Brain pericyte (primary cell): ENCODE data around the gene CEP128.

Experiments
- DNase-seq: peaks from one replicate; pipeline ENCODE4 v3.0.0-alpha.2; 2012; ENCODE audit warnings: low read depth, low spot score

CEP128 gene

DNA sequence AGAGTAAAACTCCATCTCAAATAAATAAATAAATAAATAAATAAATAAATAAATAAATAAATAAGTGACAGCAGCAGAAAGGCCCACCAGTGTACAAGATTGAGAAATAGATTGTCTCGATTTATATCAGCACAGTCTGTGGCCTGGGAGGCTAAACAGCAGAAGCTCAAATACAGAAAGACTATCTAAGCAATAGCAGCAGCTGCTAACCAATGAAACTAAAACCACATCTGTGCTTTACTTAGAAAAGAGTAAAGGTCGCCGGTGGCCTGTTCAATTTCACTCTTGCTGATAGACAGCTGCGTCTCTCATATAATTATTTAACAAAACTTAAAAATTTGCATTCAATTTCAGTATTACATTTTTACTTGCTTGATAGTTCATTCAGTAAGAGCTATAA lies 325.7 kb downstream of the CEP128 start:
- no peak for DNase-seq

DNA sequence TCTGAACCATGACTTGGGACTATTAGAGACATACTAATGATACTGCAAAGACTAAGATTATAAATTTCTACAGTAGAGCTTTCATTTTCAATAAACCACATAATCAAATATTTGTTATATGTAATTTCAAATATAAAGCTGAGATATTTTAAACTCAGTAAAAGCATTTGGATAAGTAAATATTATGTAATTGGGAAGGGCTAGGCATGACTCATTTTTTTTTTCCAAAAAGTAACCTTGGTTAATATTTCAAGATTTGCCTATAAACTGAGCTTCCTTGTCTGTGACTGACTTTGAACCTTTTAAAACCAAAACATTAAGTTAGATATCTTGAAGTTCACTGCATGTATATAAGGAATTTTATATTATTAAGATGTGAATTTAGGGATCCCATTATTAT lies 332.5 kb downstream of the CEP128 start:
- no peak for DNase-seq

DNA sequence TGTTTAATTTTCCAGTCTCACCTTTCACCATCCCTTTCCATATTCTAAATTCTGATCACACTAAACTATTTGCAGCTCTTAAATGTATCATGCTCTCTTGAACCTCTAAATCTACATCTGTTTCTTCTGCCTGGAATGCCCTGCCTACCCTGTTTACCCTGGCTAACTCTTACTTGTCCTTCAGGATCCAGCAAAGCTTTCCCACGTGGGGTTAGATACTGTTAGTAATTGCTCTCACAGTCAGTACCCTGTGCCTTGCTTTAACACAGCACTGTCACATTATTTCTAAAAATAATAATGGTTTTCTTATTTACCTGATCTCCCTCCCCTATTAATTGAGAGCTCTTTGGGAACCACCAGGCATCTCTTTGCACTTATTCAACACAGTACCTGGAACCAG lies 333.0 kb downstream of the CEP128 start:
- DNase-seq, result no peak

DNA sequence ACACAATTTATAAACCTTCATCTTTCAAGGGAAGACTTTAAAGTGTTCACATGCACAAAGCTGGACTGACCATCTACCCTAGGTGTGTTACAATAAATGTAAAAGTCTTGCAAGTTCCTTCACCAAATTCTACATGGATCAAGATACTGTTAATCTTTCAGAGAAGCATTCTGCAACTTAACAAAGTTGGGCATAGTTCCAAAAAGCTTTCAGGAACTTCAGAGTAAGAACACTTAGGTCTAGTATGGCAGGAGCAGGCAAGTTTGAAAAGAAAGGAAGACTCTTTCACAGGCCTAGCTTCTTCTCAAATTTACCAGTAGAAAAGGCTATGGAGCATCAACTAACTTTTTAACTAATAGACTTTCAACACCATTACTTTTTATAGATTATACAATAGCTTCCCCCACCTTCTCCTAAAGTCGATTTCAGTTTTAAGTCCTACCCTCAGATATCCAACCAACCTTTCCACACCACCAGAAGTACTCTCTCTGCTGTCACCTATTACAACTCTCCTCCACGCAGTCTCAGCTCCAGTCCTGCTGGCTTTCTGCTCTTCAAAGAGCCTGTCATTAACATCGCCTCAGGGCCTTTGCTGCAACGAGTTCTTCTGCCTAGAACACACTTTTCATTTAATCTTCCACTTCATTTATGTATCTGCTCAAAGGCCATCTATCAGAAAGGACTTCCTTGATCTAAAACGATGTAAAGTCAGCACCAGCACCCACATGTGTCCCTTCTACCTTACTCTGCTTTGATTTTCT lies 333.9 kb downstream of the CEP128 start:
- no peak for DNase-seq

DNA sequence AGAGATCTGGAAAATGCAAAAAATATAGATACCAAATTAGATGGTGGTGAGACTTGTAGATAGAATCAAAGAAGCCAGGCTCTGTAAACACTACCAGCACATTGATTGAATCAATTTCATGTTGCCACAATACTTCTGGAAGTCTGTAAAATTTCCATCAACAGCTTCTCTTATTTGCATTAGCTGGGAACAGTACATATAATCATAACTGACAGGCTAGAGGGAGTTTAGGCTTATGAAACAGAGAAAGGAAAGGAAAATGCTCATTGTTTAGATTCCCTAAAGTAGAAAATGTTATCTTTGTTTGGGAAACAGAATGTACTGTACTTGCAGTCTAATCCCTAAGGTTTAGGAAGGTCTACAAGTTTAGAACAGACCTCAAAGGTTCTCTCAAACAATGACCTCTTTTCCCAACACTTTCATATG lies 335.2 kb downstream of the CEP128 start:
- DNase-seq, result no peak

DNA sequence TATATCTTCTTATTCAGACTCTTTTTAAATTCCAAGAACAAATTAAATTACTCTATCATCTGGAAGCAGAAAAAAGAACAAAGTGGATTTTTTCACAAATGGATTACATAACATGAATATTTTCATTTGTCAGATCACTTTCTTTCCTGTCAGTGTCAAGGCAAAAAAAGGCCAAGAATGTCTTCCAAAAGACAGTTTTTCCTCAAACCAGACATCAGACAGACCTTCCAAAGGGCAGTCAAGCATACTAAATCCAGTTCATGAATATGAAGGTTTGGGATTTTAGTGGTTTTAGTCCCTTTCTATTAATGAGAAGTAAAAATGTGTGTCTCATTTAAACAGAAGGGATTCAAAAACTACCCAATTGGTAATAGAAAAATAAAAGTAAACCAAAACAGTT lies 336.0 kb downstream of the CEP128 start:
- no peak for DNase-seq

DNA sequence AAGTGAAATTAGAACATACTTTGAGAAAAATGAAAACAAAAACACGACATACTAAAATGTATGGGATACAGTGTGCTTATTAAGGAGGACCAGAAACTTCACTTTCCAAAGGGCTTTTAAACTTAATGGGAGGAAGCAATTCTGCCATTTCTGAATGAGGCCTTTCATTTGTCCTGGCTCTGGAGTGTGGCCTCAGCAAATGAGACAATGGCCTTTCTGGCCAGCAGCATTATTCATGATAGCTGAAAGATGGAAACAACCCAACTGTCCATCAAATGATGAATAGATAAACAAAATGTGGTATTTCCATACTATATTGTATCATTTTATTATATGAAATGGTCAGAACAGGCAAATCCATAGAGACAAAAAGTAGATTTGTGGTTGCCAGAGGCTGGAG lies 338.6 kb downstream of the CEP128 start:
- no peak for DNase-seq

DNA sequence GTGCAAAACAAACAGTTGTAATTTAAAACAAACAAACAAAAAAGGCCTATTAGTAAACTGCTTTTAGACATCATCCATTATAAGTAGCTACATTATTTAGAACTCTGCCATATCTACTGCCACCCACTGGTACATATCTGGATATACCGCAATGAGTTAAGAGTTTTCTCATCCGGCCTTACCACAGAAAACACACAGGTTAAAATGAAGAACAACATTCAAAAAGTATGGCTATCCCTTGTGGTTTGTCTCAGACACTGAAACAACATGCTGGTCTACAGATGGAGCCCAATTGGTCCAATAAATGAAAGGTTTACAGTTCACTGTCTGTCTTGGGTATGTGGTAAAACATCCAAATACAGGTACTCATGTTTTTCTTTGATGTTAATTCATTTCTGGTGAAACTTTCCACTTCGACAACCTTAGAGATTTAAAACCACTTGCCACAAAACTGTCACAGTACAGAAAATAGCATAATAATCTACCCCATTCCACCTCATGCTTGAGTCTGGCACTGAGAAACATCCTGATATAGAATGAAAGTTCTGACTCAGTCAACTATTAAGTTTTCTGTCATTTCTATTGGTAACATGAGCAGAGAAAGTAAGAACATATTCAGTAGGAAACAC lies 354.3 kb downstream of the CEP128 start:
- no peak for DNase-seq

DNA sequence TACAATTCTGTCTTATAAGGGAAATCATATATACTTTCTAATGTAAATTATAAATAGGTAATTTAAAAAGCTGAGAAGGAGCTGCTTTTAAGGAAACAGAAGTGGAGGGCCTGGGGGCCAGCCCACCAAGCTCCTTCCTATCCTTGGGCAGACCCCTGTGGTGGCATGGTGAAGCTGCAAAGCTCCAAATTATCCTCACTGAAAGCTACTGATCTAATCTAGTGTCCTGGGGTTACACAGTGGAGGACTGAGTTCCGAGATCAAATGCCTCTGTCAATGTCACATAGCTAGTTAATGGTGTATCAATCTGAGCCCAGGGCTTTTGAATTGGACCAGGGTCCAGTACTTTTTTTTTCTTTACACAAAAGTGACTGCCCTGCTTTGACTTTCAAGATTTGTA lies 355.4 kb downstream of the CEP128 start:
- DNase-seq, result no peak

DNA sequence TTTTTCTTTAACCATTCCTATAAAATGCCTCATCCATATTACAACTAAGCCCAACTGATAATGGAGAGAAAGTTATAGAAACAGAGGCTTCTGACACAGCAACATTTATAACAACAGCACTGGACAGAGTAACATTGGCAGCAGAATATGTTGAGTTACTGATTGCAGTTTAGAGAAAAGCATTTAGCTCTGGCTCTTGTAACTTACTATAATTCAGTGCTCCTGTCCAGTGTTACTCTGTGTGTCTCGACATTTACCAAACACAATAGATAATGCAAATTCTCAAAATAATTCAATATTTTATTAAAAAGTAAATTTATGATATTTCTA lies 356.1 kb downstream of the CEP128 start:
- DNase-seq, result no peak

DNA sequence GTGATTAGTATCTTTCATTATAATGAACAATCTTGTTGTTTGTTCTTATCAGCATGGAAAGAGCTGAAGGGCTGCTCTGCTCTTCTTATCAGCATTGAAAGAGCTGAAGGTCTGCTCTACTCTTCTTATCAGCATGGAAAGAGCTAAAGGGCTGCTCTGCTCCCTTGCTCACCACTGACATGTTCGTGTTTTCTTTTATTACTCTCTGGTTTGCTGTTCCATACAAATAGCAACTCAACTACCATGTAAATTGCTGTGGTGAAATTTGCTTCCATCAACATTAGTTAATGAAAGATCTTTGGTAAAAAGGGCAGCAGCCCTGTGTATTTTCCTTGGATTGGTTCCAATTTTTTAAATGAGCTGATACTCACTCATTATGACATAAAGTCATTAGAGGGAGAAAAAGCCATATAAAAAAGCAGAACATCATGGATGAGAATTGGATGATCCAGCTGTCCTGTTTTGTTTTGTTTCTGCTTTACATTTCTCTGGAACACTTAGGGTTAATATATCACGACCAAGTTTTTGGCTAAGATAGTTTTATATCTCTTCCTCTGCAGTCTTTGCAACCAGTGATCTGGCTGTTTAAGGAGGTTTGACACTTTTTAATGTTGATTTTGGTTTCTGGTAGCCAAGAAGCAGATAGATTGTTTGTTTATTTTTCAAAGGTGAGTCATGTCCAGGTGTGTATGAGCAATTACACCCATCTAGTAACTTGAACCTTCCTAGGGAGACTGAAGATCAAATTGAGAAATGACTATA lies 356.6 kb downstream of the CEP128 start:
- DNase-seq, result no peak

DNA sequence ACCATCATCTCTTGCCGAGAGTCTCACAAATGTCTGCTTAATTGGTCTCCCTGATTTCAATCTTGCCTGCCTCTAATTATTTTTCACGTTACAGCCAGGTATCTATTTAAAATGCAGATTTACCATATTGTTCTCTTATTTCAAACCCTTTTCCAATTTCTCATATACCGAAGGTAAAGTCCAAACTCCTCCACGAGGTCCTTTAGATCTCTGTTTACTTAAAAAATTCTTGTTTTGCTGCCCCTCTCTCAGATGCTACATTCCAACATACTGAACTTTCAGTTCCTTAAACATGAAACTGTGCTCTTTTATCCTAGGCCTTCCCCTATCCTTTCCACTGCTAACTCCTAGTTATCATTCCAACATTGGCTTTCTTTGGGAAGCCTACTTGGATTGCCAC lies 363.9 kb downstream of the CEP128 start:
- no peak for DNase-seq

DNA sequence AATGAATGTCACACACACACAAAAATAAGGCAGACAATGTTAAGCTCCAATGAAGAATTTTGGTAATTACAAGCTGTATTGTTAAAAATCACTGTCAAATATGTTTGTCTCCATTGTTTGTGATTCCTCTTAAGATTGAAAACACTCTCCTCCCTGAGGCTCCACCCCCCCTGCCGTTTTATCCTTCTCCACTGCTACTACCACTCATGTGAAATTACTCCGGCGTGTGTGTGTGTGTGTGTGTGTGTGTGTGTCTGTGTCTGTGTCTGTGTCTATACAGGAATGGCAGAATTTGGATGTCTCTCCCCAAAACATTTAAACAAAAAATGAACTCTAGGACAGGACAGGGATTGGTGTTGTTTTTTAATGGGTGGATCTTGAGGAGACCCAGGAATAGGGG lies 365.1 kb downstream of the CEP128 start:
- DNase-seq, result no peak

DNA sequence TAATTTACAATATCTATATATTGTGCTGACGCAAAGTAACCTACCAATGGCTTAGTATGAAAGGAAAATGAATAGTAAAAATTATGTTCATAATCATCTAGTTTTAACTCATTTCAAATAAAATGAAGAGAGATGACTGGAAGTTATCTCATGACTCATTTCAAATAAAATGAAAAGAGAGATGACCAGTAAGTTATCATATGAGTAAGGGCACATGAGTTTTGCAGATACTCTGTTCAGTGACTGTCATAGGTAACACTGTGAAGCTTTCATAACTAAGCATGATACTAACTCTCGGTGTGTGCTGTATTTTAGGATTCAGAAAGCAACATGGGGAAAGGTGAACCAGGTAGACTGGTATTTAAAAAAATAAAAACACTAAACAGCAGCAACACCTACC lies 365.8 kb downstream of the CEP128 start:
- DNase-seq, result no peak

DNA sequence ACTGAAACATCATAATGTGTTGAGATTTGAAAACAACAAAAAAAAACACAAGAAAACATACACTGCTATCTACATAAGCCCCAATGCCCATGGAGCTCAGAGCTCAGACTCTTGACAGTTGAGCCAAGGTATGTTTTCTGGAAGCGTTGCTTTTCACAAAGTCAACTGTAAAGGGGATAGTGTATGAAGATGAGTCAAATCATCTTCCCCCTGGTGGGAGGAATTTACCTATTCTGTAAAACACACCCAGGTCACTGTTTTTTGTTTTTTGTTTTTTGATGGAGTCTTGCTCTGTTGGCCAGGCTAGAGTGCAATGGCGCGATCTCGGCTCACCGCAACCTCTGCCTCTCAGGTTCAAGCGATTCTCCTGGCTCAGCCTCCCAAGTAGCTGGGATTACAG lies 368.9 kb downstream of the CEP128 start:
- no peak for DNase-seq

DNA sequence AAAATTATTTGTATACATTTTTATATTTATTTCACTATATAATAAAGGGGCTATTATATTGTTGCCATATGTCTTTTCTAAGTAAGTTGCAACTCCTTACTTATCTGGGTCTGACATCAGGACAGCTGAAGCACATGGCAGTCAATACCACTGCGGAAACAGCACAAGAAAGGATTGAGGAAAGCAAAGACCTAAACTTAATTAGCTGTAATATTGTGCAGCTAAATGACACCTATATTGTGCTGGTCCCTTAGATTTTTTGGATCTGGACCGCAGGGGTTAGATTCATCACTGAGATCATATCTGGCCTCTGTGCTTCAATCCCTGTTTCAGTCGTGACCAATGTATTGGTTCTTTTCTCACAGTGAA lies 370.6 kb downstream of the CEP128 start:
- DNase-seq, result no peak

DNA sequence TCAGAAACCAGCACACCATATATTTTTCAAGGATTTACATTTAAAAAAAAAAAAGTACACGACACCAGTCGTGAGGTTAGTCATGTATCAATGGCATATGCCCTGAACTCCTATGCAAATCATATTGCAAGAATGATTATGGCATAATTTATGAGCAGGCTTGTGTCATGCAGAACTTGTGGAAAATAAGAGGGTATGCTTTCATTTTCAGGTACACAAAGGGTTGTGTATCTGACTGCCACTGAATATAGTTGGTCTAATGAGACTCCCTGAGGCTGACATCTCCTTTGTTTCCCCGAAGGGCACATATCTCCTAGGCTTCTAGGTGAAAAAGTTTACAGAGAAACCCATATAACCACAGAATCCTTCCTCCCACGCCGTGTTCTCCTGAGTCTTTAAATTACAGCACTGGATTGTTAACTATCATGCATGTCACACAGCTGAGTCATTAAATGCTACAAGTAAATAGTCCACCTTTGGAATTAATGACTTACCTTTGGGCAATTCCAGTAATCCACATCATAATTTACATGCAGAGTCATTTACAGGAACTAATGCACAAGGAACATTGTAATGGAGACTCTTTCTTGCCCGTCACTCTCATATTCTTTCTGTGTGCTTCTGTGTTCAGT lies 373.5 kb downstream of the CEP128 start:
- no peak for DNase-seq

DNA sequence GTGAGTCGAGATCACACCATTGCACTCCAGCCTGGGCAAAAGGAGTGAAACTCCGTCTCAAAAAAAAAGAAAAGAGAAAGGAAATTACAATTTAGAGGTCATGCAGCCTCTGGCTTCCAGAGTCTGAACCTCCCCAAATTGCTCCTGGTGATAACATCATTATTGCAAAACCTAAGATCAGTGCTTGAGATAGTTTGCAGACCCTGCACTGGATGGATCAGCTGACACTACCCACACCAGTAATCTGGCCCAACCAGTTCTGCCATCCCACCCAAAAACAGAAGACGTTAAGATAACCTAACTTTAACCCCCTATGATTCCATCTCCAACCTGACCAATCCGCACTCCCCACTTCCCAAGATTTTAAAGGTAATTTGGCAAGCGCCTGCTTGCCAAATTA lies 376.5 kb downstream of the CEP128 start:
- DNase-seq, result no peak

DNA sequence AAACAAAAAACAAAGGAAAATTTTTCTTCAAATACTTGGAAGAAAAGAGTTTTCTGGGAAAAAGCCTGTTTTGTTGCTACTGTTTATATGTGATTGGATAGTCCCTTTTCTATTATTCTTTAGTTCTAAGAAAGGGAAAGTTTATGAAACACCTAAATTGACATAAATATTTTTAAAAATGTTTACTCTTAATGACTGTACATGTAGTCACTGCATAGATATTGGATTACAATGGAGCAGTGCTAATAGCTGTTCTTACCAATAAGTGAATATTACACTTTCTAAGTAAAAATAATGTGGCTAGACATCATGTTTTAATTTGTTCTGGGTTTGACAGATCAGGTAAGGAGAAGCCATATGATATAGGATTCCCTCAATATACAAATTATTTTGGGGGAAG lies 377.5 kb downstream of the CEP128 start:
- DNase-seq, result no peak

DNA sequence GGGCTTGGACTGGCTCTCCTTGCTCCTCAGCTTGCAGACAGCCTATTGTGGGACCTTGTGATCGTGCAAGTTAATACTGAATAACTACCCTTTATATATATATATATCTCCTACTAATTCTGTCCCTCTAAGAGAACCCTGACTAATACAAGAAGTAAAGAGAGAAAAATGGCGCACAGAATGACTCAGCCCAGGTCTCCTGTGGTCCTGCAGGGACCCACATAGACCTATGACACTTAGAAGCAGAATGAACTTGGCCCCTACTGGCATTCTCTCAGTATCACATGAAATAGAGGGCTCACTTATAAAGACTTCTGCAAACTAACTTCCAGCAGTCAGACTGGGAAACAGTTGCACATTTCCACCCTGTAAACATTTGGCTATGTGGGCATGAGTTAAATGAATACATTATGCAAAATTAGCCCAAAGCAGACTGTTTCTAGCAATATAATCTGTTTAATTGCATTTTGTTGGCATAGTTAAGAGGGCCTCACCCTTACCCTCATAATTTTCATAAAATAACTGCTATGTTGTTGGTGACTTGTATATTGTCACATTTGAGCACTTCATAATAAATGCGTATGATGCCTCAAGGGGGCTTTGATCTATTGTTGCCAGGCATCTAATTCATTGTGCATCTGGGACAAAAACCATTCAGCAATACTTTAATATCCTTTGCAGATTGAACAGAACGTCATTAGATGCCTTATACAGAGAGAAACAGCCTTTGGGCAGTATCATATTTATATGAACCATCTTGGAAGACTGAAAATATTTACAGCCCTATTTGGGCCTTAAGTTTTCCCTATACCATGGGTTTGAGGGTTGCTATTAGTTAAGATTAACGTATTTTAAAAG lies 380.5 kb downstream of the CEP128 start:
- DNase-seq, result no peak

DNA sequence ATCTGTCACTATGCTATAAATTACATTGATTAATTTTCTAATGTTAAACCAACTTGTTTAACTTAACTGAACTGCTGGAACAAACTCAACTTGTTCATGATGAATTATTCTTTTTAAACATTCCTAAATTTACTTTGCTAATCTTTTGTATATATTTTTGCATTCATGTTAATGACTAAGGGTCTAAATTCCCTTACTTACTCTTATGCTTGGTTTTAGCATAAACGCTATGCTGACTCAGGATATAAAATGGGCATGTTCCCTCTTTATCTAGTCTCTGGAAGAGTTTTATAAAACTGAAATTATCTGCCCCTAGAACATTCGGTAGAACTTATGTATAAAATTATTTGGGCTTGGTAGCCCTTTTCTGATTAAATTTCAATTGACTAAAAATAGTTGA lies 387.4 kb downstream of the CEP128 start:
- DNase-seq, result no peak

DNA sequence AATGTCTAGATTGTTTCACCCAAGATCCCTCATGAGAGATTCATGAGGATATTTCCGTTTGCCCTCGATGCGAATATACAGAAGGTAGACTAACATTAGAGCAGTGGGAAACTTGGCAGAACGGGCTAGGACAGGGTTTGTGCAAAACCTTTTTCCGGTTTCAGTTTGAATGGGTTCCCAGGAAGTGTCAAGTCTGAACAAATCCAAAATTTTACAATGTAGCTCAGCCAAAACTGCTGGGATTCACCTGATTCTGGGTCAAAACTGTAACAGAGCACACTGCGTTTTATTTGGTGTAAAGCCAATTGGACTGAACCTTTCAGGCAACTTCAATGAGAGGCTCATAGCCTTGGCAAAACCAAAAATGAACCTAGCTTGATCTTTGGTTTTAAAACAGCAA lies 392.4 kb downstream of the CEP128 start:
- DNase-seq, result no peak
